Stimulated activated CD4-positive, alpha-beta T cell treated with anti-CD3 and anti-CD28 coated beads, Interleukin-2, amount 100 ng/mL, for 4 hours (primary cell): Measurements from ENCODE around the gene SSTR5.
"Not testable (repeated sequence)": the region's sequence is repeated elsewhere in the genome, so short reads cannot be mapped to it uniquely, and the experiment has no call there.

Source experiments
- DNase-seq: peaks from one replicate; pipeline ENCODE4 v3.0.0-alpha.2; 2020; ENCODE audit warnings: low read depth

The SSTR5 gene

GRCh38 chr16:1090620-1091587 is 18.4 kb downstream of the SSTR5 start:
- DNase-seq = no peak

DNA sequence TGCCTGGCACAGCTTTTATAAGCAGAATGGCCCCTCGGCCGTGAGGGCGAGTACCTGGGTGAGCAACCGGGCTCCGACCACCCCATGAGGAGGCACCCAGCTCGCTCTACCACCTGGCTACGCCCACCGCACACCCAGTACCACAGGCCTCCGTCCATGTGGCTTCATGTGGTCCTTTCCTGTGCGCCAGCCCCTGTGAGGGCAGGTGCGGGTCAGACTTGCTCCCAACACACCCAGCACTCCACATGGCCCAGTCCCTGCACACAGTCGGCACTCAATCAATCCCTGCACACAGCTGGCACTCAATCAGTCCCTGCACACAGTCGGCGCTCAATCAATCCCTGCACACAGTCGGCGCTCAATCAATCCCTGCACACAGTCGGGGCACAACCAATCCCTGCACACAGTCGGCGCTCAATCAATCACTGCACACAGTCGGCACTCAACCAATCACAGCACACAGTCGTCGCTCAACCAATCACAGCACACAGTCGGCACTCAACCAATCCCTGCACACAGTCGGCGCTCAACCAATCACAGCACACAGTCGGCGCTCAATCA is 19.5 kb downstream of the SSTR5 start:
- DNase-seq = no peak

- DNase-seq = not testable (repeated sequence)
These were observed 20.2 kb downstream of the SSTR5 start for GRCh38 chr16:1092685-1093283.

GRCh38 chr16:1093284-1094123 is 21.0 kb downstream of the SSTR5 start:
- no peak for DNase-seq

DNA sequence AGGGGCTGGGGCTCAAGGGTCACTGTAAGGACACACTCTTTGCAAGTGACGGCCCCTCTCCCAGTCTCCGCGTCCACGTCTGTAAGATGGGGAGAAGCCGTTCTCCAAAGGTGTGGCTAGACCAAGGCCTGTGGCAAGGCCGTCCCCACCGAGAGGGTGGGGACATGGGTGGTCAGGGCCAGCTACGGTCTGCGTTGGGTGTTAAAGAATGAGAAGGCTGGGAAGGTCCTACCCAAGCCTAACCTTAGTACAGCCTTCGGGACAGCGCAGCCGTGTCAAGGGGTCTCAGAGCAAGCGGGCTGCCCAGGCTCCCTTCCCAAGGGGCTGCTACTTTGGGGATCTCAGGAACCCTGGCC is 21.6 kb downstream of the SSTR5 start:
- no peak for DNase-seq

GRCh38 chr16:1094601-1095449 is 22.3 kb downstream of the SSTR5 start:
- no peak for DNase-seq

GRCh38 chr16:1095450-1096168 is 23.1 kb downstream of the SSTR5 start:
- no peak for DNase-seq

GRCh38 chr16:1096169-1097082 is 23.9 kb downstream of the SSTR5 start, which contains the start of gene C1QTNF8:
Gene C1QTNF8 (minus strand): TSS chr16:1096244. CDS start chr16:1094922, 1,322 bp downstream.
- no peak for DNase-seq

DNA sequence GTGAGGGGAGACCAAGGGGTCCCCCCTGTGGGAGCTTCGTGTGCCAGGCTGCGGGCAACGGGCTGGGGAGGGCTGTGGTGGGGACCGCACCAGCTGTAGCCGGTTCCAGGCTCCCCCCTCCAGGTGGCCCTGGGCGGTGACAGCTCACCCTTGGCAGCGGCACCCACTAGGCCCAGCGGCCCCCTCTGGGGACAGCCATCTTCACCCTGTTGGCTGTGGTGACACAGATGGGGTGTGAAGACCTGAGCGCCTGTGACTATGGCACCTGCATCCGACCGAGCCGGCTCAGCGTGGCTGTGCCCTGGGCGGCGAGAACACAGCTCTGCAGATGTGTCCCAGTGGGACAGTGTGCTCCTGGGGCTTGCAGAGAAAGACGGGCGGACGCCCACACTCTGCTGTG is 24.6 kb downstream of the SSTR5 start:
- DNase-seq = no peak

GRCh38 chr16:1097800-1098199 is 25.3 kb downstream of the SSTR5 start:
- DNase-seq = no peak

GRCh38 chr16:1098266-1098991 is 25.9 kb downstream of the SSTR5 start:
- no peak for DNase-seq

DNA sequence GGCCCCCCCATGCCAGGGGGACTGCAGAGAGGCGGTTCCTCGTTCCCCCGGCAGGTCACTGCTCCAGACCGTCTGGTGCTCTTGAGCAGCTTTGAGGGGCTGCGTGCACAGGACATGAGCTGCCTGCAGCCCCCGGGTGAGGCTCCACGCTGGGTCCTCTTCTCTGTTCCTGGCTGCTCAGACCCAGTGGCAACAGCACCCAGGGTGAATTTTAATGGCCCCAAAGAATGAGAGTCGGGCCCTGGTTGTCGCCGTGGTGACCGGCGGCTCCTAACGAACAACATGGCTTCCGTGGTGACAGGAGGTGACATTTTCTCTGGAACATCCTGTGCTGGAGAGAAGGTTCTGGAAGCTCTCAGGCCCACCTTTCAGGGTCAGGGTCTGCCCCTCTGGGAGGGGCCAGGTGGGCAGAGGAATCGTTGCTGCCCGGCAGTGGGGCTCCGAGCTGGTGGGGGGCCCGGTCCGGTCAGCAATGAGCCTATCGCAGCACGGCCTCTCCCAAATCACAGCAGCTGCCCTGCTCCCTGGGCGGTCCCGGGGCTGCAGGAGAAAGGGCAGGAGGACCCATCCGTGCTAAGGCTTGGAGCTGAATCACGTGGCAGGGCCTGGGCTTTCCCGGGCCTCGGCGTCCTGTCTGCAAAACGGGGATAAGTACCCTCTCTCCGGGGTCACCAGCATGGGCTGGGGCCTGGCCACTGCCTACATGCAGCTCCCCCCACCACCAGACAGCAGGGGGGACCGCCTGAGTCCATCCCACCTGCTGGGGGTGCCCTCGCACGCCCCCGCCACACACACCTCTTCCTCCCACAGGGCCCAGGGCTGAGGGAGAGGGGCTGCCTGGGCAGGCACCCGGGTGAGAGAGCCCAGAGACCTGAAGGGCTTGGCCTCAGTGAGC is 26.9 kb downstream of the SSTR5 start:
- no peak for DNase-seq

DNA sequence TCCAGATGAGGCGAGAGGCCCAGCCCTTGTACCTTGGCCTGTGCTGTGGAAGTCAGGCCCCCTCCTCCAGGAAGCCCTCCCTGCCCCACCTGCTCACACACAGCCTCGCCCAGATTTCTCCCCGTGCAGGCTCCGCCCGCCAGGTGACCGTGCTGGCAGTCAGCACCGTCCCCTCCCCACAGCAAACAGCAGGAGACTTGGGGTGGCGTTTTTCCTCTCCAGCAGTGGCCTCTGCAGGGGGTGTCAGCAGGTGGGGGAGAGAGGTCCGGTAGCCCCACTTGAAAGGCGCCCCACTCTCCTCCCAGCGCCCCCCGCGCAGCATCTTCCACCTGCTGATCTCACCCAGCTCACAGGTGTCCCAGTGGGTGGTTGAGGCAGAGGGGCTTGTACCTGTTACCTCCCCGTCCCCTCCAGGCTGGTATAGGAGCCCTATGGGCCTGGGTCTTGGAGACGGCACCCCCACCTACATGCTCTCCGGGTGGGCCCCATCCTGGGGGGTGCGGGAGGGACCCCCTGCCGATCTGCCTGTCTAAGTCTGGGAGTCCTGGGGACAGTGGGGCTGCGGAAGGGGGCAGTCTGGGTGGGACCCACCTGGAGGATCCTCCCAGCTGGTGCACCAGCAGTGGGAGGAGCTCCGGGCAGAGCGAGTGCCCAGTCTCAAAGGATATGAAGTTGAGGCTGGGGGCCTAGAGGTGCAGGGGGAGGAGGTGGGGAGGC is 27.7 kb downstream of the SSTR5 start:
- DNase-seq = no peak

DNA sequence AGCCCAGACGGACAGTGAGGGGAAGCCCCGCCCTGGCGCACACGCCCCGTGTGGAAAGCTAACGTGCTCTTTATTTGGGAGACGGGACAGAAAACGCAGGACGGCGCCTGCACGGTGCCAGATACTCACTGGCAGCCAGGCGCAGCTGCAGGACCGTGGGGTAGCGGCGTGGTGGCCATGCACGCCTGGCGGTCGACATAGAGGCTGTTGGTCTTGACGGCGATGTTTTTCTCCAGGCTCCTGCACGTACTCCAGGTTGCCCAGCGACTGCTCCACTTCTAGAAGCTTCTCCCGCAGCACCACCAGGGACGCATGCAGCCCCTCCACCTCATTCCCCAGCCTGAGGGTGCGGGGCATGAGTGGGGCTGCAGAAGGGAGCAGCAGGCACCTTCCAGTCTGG is 28.6 kb downstream of the SSTR5 start:
- DNase-seq = no peak

GRCh38 chr16:1101573-1102332 is 29.2 kb downstream of the SSTR5 start:
- DNase-seq = no peak

- DNase-seq = no peak
These were observed 29.8 kb downstream of the SSTR5 start for GRCh38 chr16:1102333-1102700.
